ENCODE data around the gene RACGAP1. TPM values are rescaled to one million over a fixed set of nuclear protein-coding genes. Genes with fewer than 3 reads are reported as not detected.

Gene RACGAP1
- polyA plus RNA-seq, 3 donors: 3.1 to 5.4 (median 3.6) TPM

DNA sequence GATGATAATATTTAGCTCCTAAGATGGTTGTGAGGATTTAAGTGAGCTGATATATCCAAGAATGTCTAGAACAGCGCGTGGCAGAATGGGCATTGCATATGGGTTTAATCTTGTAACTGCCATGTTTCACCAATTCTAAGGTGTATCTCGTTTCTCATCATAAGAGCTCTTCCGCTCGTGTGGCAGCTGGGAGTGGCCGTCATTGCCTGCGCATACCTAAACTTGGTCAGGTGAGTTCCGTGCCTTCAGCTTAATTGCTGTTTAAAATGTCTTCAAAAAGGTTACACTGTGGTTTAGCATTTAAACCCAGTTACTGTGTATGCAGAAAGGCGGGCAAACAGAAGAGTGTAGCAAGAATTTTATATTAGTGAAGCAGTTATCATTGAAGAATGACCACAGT, 79.2 kb downstream of the RACGAP1 start:
- intact Hi-C loops (cut with micrococcal nuclease): no loop called here
- Histone ChIP-seq H3K9me3 (replicated peaks in 1 of 2; ENCODE audit: control insufficient read depth in 1 of 2, insufficient read depth in 1 of 2, low read length in 2 of 2) (no peaks in the 10 kb centered on the region), H3K4me2 (replicated peaks; ENCODE audit: extremely low read depth, low read length, poor library complexity, severe bottlenecking) (no peak overlapping the region), H3K27me3 (ENCODE audit: control insufficient read depth in 2 of 2, insufficient read depth in 2 of 2, low read length in 2 of 2) (peaks cover 0 to 54% of the 10 kb centered on the region in 2 donors), H3K4me1 (ENCODE audit: control insufficient read depth in 1 of 2, insufficient read depth in 2 of 2, low read length in 2 of 2) (peaks cover 27 to 33% of the 10 kb centered on the region in 2 donors), H4K20me1 (ENCODE audit: insufficient read depth, low read length) (no peaks in the 10 kb centered on the region), H3K9ac (ENCODE audit: insufficient read depth, low read length, poor library complexity, severe bottlenecking) (no peak overlapping the region), H3K36me3 (replicated peaks in 1 of 2; ENCODE audit: control insufficient read depth in 1 of 2, insufficient read depth in 2 of 2, low read length in 2 of 2) (no peaks in the 10 kb centered on the region), H2AFZ (ENCODE audit: insufficient read depth, low read depth, low read length, poor library complexity, severe bottlenecking) (peak overlapping the region; percentile 73), H3K4me3 (replicated peaks in 1 of 3; ENCODE audit: low read depth in 2 of 3, low read length in 3 of 3) (no peak overlapping the region), H3K27ac (ENCODE audit: low read depth in 1 of 2, low read length in 2 of 2) (no peak overlapping the region), H3K79me2 (ENCODE audit: insufficient read depth, low read length) (no peaks in the 10 kb centered on the region)
- no peak overlapping the region for H3K27ac Mint-ChIP-seq
- peaks cover 49 to 70% (median 59%) of the 10 kb centered on the region in 3 donors for H3K27me3 Mint-ChIP-seq (ENCODE audit: low read depth in 3 of 3)
- H3K36me3 Mint-ChIP-seq: no peaks in the 10 kb centered on the region
- DNase-seq: no peak
- TF ChIP-seq, protein P1, sequence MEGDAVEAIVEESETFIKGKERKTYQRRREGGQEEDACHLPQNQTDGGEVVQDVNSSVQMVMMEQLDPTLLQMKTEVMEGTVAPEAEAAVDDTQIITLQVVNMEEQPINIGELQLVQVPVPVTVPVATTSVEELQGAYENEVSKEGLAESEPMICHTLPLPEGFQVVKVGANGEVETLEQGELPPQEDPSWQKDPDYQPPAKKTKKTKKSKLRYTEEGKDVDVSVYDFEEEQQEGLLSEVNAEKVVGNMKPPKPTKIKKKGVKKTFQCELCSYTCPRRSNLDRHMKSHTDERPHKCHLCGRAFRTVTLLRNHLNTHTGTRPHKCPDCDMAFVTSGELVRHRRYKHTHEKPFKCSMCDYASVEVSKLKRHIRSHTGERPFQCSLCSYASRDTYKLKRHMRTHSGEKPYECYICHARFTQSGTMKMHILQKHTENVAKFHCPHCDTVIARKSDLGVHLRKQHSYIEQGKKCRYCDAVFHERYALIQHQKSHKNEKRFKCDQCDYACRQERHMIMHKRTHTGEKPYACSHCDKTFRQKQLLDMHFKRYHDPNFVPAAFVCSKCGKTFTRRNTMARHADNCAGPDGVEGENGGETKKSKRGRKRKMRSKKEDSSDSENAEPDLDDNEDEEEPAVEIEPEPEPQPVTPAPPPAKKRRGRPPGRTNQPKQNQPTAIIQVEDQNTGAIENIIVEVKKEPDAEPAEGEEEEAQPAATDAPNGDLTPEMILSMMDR (IDR thresholded peaks at IDR 0.05): no peak
- H3K4me3 Mint-ChIP-seq: peak overlapping the region in 1 of 2 donors; percentile 92
- 90% methylated on average over 9 of the region's 9 CpGs for WGBS (ENCODE audit: insufficient coverage)
- H3K9me3 Mint-ChIP-seq: peaks cover 0 to 2% (median 0%) of the 10 kb centered on the region in 7 donors
- H3K4me1 Mint-ChIP-seq: peaks cover 50% of the 10 kb centered on the region

DNA sequence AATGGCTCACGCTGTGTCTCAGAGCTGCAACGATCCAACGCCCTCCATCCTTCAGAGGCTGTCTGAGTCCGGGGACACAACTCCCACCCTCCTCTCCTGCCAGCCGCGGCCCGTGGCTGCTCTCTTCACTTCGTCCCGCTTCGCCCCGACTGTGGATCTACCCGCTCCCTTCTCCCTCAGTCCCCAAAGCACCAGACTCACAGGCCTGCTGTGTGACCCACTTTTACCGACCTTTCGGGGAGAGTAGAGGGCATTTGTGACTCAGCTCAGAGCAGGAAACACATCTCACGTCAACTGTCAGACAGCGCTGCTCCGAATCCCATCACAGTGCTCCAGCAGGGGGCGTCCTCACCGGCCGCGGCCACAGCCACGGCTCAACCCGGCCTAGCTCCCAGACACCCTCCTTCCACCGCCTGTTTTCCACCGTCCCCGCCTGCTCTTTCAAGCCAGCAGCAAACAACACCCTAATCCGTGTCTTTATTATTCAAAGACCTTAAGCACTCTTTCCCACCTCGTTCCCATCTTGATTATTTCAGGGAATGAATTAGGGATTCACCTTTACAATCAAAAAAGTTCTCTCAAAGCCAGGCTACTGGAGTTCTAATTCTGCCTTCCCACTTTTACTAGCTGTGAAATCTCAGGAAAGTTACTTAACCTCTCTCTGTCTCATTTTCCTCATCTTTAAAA, 79.8 kb downstream of the RACGAP1 start:
- Mint-ChIP-seq H3K27ac (peak overlapping the region in 5 of 7 donors; percentile 46 to 81 (median 47)), H3K9me3 (peaks cover 0 to 2% (median 0%) of the 10 kb centered on the region in 7 donors), H3K4me1 (peaks cover 50% of the 10 kb centered on the region), H3K4me3 (peak overlapping the region; percentile 54 to 92), H3K27me3 (ENCODE audit: low read depth in 3 of 3) (peaks cover 46 to 66% (median 55%) of the 10 kb centered on the region in 3 donors), H3K36me3 (no peaks in the 10 kb centered on the region)
- no peaks in the 10 kb centered on the region for H3K36me3 ChIP-seq (replicated peaks in 1 of 2; ENCODE audit: control insufficient read depth in 1 of 2, insufficient read depth in 2 of 2, low read length in 2 of 2)
- no peaks in the 10 kb centered on the region for H3K9me3 ChIP-seq (replicated peaks in 1 of 2; ENCODE audit: control insufficient read depth in 1 of 2, insufficient read depth in 1 of 2, low read length in 2 of 2)
- H3K9ac ChIP-seq (ENCODE audit: insufficient read depth, low read length, poor library complexity, severe bottlenecking): no peak overlapping the region
- peak overlapping the region; percentile 48 for H3K4me2 ChIP-seq (replicated peaks; ENCODE audit: extremely low read depth, low read length, poor library complexity, severe bottlenecking)
- no peak overlapping the region for H3K27ac ChIP-seq (ENCODE audit: low read depth in 1 of 2, low read length in 2 of 2)
- H4K20me1 ChIP-seq (ENCODE audit: insufficient read depth, low read length): no peaks in the 10 kb centered on the region
- TF ChIP-seq, protein P1 (IDR thresholded peaks at IDR 0.05): peak; percentile 89
- peak overlapping the region in 1 of 3 experiments; percentile 43 for H3K4me3 ChIP-seq (replicated peaks in 1 of 3; ENCODE audit: low read depth in 2 of 3, low read length in 3 of 3)
- peak; percentile 78 to 91 (median 78) for DNase-seq
- intact Hi-C loops (cut with micrococcal nuclease): no loop called here
- peaks cover 0 to 48% of the 10 kb centered on the region in 2 donors for H3K27me3 ChIP-seq (ENCODE audit: control insufficient read depth in 2 of 2, insufficient read depth in 2 of 2, low read length in 2 of 2)
- H2AFZ ChIP-seq (ENCODE audit: insufficient read depth, low read depth, low read length, poor library complexity, severe bottlenecking): peak overlapping the region; percentile 73
- peaks cover 27 to 33% of the 10 kb centered on the region in 2 donors for H3K4me1 ChIP-seq (ENCODE audit: control insufficient read depth in 1 of 2, insufficient read depth in 2 of 2, low read length in 2 of 2)
- H3K79me2 ChIP-seq (ENCODE audit: insufficient read depth, low read length): no peaks in the 10 kb centered on the region
- WGBS (ENCODE audit: insufficient coverage): 8% methylated on average over 20 of the region's 28 CpGs

Data from CD14-positive monocyte (primary cell).